Heart right ventricle (tissue), 16 donors: ENCODE results near the gene WHAMM. TPM values are rescaled to one million over a fixed set of nuclear protein-coding genes. Genes with fewer than 3 reads are reported as not detected.

Experiments used
- ATAC-seq, 8 donors: fragments of 200-7000 bp; cut with Tn5 transposase; one replicate each; pipeline ENCODE4 v1.9.1; 2020; ENCODE audit warnings: mild to moderate bottlenecking in 8 of 8, moderate library complexity in 8 of 8, moderate number of reproducible peaks in 1 of 8
- DNase-seq, 2 donors: peaks; one replicate each; pipeline ENCODE4 v3.0.0-alpha.2; 2020
- H3K27ac ChIP-seq, 10 donors: fragments of 200-600 bp; sonication (generic) in 2 of 10; one replicate each; pipeline versions ENCODE4 v1.5.0 to v1.8.0; 2020 to 2022; ENCODE audit warnings: mild to moderate bottlenecking in 3 of 10
- H3K27me3 ChIP-seq, 7 donors: fragments of 200-600 bp; one replicate each; pipeline ENCODE4 v1.8.0; 2021 to 2022; ENCODE audit warnings: mild to moderate bottlenecking in 2 of 7
- H3K36me3 ChIP-seq, 9 donors: fragments of 200-600 bp; sonication (generic) in 1 of 9; one replicate each; pipeline versions ENCODE4 v1.5.0 to v1.8.0; 2020 to 2022; ENCODE audit warnings: mild to moderate bottlenecking in 2 of 9
- H3K4me1 ChIP-seq, 9 donors: fragments of 200-600 bp; sonication (generic) in 1 of 9; one replicate each; pipeline versions ENCODE4 v1.5.0 to v1.8.0; 2020 to 2022; ENCODE audit warnings: mild to moderate bottlenecking in 4 of 9
- H3K4me3 ChIP-seq, 10 donors: fragments of 200-600 bp; sonication (generic) in 2 of 10; one replicate each; pipeline versions ENCODE4 v1.5.0 to v1.8.0; 2020 to 2022; ENCODE audit warnings: mild to moderate bottlenecking in 7 of 10, moderate library complexity in 2 of 10
- H3K9me3 ChIP-seq, 11 donors: fragments of 200-600 bp in 10 of 11; sonication (generic) in 2 of 11; one replicate each; pipeline versions ENCODE4 v1.5.0 to v1.8.0; 2013 to 2022; ENCODE audit warnings: mild to moderate bottlenecking in 2 of 11, control low read depth in 1 of 11, moderate library complexity in 1 of 11
- CTCF ChIP-seq, 9 donors: fragments of 200-600 bp; sonication (generic) in 2 of 9; IDR thresholded peaks; one replicate each; pipeline versions ENCODE4 v1.5.0 to v1.8.0; 2021 to 2022; ENCODE audit warnings: antibody characterized with exemption in 9 of 9, mild to moderate bottlenecking in 5 of 9, moderate library complexity in 1 of 9
- WGBS, 2 donors: extraction: QIAGEN DNeasy Blood & Tissue Kit; methylation state at CpG; one replicate each; pipeline ENCODE4 v1.1.7; 2013; ENCODE audit warnings: inconsistent platforms in 1 of 2; 5-methylcytosine and 5-hydroxymethylcytosine counted together
- intact Hi-C, 10 donors: fragments of 100-400 bp; cut with DNase I; formaldehyde crosslinking; loops; one replicate each; pipeline versions ENCODE4 v1.11.1 to v1.14.2; 2022
- polyA plus RNA-seq, 2 donors: library from polyadenylated mRNA; stranded (reverse); fragments of 200-250 nt; gene quantifications; one replicate each; pipeline ENCODE4 v1.2.3, GENCODE V29; 2013
- total RNA-seq, 10 donors: library from RNA; stranded (reverse); fragmentation: NEBNext Ultra II Directional in 3 of 10; extraction: Animal tissue kit (Norgen Biotek cat#: 25700) in 3 of 10; gene quantifications; one replicate each; pipeline versions ENCODE4 v1.2.1 to v1.2.4, GENCODE V29; 2021 to 2023
- donor health status: Arrhythmogenic right ventricular cardiomyopathy.
- donor health status: ischemic (EF 13 %, LVEDD 7.1; RV severe dilation, severe dysfunction).
- donor health status: healthy with polysubstance abuse.
- donor health status: DM: no; HTN: yes; CAD: no.
- donor health status: DM: no; HTN: no; CAD: no.
- donor health status: ischemic (EF 25% LVEDD 6.9; RV normal size, moderate dysfunction).
- donor health status: ischemic (EF 25% LVEDD 5.7; RV mildly dilated, moderate dysfunction).
- donor health status: healthy.
- donor health status: DM: yes; HTN: yes; CAD: no.
- donor health status: Ischemic cardiomyopathy.
- donor health status: ischemic (EF 35%, LVEDD 5.7; RV mildly dilated, moderate dysfunction).
- donor health status: nonischemic (EF 11% LVEDD 7.7; RV severe dilation, severe dysfunction).
- donor health status: DM: yes; HTN: yes; CAD: no.
- donor health status: PGD.
- donor health status: ischemic (EF 29% LVEDD 5.4; RV normal size, mild dysfunction).
- donor health status: nonischemic (EF 23%, LVEDD 6.1; RV moderate dilation, normal function).

Gene WHAMM
- total and polyA plus RNA-seq, 12 donors = 3.2 to 8.1 (median 6.3) TPM

GRCh38 chr15:82840166-82840565 is 30.7 kb downstream of the WHAMM start:
- no peak for TF ChIP-seq CTCF (IDR thresholded peaks at IDR 0.05)
- intact Hi-C loops = loop anchor here in 1 of 10 donors (5.0 kb wide), 1 partner anchor 312 kb away; no protein-coding TSS in a partner anchor
- WGBS, 2 donors = 92 to 96% methylated on average over 4 of the region's 4 CpGs
- H3K4me3 ChIP-seq = no peak overlapping the region
- no peaks in the 10 kb centered on the region for H3K27me3 ChIP-seq
- ATAC-seq (no peak), DNase-seq (no peak)
- peaks cover 0 to 6% (median 0%) of the 10 kb centered on the region in 9 donors for H3K4me1 ChIP-seq
- no peak overlapping the region for H3K27ac ChIP-seq
- peaks cover 0 to 42% (median 27%) of the 10 kb centered on the region in 9 donors for H3K36me3 ChIP-seq
- H3K9me3 ChIP-seq = peaks cover 0 to 4% (median 0%) of the 10 kb centered on the region in 11 donors

GRCh38 chr15:82843566-82843965 is 34.1 kb downstream of the WHAMM start:
- intact Hi-C loops = loop anchor here in 1 of 10 donors (5.0 kb wide), 1 partner anchor 309 kb away; no protein-coding TSS in a partner anchor
- H3K27ac ChIP-seq = no peak overlapping the region
- peaks cover 0 to 8% (median 0%) of the 10 kb centered on the region in 9 donors for H3K36me3 ChIP-seq
- ATAC-seq (no peak), DNase-seq (no peak)
- 86 to 89% methylated on average over 3 of the region's 3 CpGs for WGBS, 2 donors
- no peaks in the 10 kb centered on the region for H3K27me3 ChIP-seq
- peaks cover 0 to 6% (median 0%) of the 10 kb centered on the region in 9 donors for H3K4me1 ChIP-seq
- H3K4me3 ChIP-seq = no peak overlapping the region
- H3K9me3 ChIP-seq = peaks cover 0 to 4% (median 0%) of the 10 kb centered on the region in 11 donors
- TF ChIP-seq CTCF (IDR thresholded peaks at IDR 0.05) = no peak

- Histone ChIP-seq H3K36me3 (peaks cover 0 to 7% (median 0%) of the 10 kb centered on the region in 9 donors), H3K27me3 (no peaks in the 10 kb centered on the region), H3K9me3 (no peaks in the 10 kb centered on the region), H3K4me3 (no peak overlapping the region), H3K4me1 (peaks cover 0 to 19% (median 14%) of the 10 kb centered on the region in 9 donors), H3K27ac (no peak overlapping the region)
- 71 to 78% methylated on average over 7 of the region's 7 CpGs for WGBS, 2 donors
- intact Hi-C loops = loop anchor here in 5 of 10 donors (2.0 to 5.0 kb wide), 2 partner anchors 79 to 157 kb away; no protein-coding TSS in a partner anchor
- no peak for TF ChIP-seq CTCF (IDR thresholded peaks at IDR 0.05)
- no peak for ATAC-seq
- no peak for DNase-seq
Measured at GRCh38 chr15:82845686-82846085, 36.3 kb downstream of the WHAMM start.

GRCh38 chr15:82846621-82847020 is 37.2 kb downstream of the WHAMM start:
- Histone ChIP-seq H3K27ac (no peak overlapping the region), H3K9me3 (no peaks in the 10 kb centered on the region), H3K36me3 (peaks cover 0 to 13% (median 0%) of the 10 kb centered on the region in 9 donors), H3K27me3 (no peaks in the 10 kb centered on the region), H3K4me1 (peaks cover 0 to 19% (median 14%) of the 10 kb centered on the region in 9 donors), H3K4me3 (no peak overlapping the region)
- WGBS, 2 donors = 89 to 93% methylated on average over 4 of the region's 4 CpGs
- DNase-seq (no peak), ATAC-seq (no peak)
- intact Hi-C loops = loop anchor here in 5 of 10 donors (5.0 kb wide), 1 partner anchor 156 kb away; no protein-coding TSS in a partner anchor
- TF ChIP-seq CTCF (IDR thresholded peaks at IDR 0.05) = no peak
